H1 (cell line): ENCODE data around the gene CCDC106. TPM values are rescaled to one million over a fixed set of nuclear protein-coding genes. Genes with fewer than 3 reads are reported as not detected.

ENCODE experiments used
- HDAC2 ChIP-seq, 2 experiments: fragments of 300-600 bp in 1 of 2; sonication (generic) in 1 of 2; IDR thresholded peaks; 2 replicates each; pipeline ENCODE4 v1.6.1; 2011 to 2012; ENCODE audit warnings: low read depth in 2 of 2, low read length in 2 of 2, mild to moderate bottlenecking in 2 of 2, moderate library complexity in 2 of 2, borderline replicate concordance in 1 of 2, inconsistent platforms in 1 of 2
- MAFK ChIP-seq: IDR thresholded peaks from 2 replicates; pipeline ENCODE4 v1.6.1; 2012; ENCODE audit warnings: low read depth, mild to moderate bottlenecking, improper control_type of control experiment, low read length
- SIRT6 ChIP-seq: IDR thresholded peaks from one replicate; pipeline ENCODE4 v1.7.1; 2012; ENCODE audit warnings: low read length, inconsistent platforms
- TAF1 ChIP-seq: IDR thresholded peaks from 2 replicates; pipeline ENCODE4 v1.6.1; 2011; ENCODE audit warnings: mild to moderate bottlenecking, low read depth, low read length
- YY1 ChIP-seq: IDR thresholded peaks from 2 replicates; pipeline ENCODE4 v1.6.1; 2011; ENCODE audit warnings: low read depth, mild to moderate bottlenecking, low read length
- polyA plus RNA-seq, 7 experiments: library from polyadenylated mRNA; depleted of rRNA in 3 of 7; stranded (reverse) in 5 of 7; unstranded in 2 of 7; fragments of >200 nt in 5 of 7; fragments of 200-250 nt in 2 of 7; gene quantifications; 1 replicate in 5 of 7; 2 replicates in 1 of 7; 4 replicates in 1 of 7; pipeline versions ENCODE4 v1.2.1 to v1.2.3, GENCODE V29; 2011 to 2013; ENCODE audit warnings: missing spikeins in 2 of 7, mixed read lengths in 2 of 7
- total RNA-seq: library from RNA; stranded (reverse); fragmentation: NEBNext Ultra II Directional; extraction: Animal tissue kit (Norgen Biotek cat#: 25700); gene quantifications from 2 replicates; pipeline ENCODE4 v1.2.1, GENCODE V29; 2021

Gene CCDC106
- total and polyA plus RNA-seq, 2 of the 8 experiments (the other 6 are each of a cell fraction or from before 2014, with no cell fraction given), result 12.0 to 20.1 TPM

DNA sequence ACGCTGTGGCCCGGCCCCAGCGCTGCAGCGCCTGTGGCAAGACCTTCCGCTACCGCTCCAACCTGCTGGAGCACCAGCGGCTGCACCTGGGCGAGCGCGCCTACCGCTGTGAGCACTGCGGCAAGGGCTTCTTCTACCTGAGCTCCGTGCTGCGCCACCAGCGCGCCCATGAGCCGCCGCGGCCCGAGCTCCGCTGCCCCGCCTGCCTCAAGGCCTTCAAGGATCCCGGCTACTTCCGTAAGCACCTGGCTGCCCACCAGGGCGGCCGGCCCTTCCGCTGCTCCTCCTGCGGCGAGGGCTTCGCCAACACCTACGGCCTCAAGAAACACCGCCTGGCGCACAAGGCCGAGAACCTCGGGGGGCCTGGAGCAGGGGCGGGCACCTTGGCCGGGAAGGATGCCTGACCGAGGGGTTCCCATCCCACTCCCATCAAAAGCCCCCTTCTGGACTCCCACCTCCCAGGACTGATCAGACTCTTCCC lies 31.6 kb upstream of the CCDC106 start (continued):
- TF ChIP-seq HDAC2 (IDR thresholded peaks at IDR 0.05; ENCODE audit: borderline replicate concordance in 1 of 2, low read depth in 2 of 2, low read length in 2 of 2), result no peak
- TF ChIP-seq MAFK, result no peak
- TF ChIP-seq SIRT6, result no peak
- TF ChIP-seq TAF1, result no peak
- no peak for TF ChIP-seq YY1
- TF ChIP-seq, all 59 proteins: peak for 0
